ENCODE data around the gene ZZZ3.

GRCh38 chr1:77639056-77639455 lies 43.4 kb downstream of the ZZZ3 start:
- TF ChIP-seq CTCF (conservative IDR thresholded peaks at IDR 0.05; ENCODE audit: low read depth, low read length) = no peak; the same call in 1 of the 2 replicates
- no peak for TF ChIP-seq EZH2 (IDR thresholded peaks at IDR 0.05; ENCODE audit: low read length, unreplicated experiment)

All from PC-3 (cell line).